Neuronal stem cell (in vitro differentiated cells): ENCODE measurements around the gene SPINDOC.

Experiments
- DNase-seq: peaks from one replicate; pipeline ENCODE4 v3.0.0-alpha.2; 2013; ENCODE audit warnings: low spot score
- H2AFZ ChIP-seq: one replicate; pipeline ENCODE4 v1.6.1; 2013; ENCODE audit warnings: mild to moderate bottlenecking, low read length, inconsistent platforms
- H2AK5ac ChIP-seq: 2 replicates; pipeline ENCODE4 v1.6.1; 2013; ENCODE audit warnings: low read depth, mild to moderate bottlenecking, inconsistent platforms, low read length, moderate library complexity, mixed read lengths
- H2BK120ac ChIP-seq: 2 replicates; pipeline ENCODE4 v1.6.1; 2013; ENCODE audit warnings: low read depth, mild to moderate bottlenecking, inconsistent platforms, low read length, moderate library complexity, mixed read lengths
- H2BK12ac ChIP-seq: one replicate; pipeline ENCODE4 v1.6.1; 2013; ENCODE audit warnings: low read length, inconsistent platforms
- H2BK15ac ChIP-seq: 2 replicates; pipeline ENCODE4 v1.6.1; 2013; ENCODE audit warnings: mild to moderate bottlenecking, low read length, inconsistent platforms, mixed read lengths
- H2BK5ac ChIP-seq: one replicate; pipeline ENCODE4 v1.6.1; 2013; ENCODE audit warnings: inconsistent platforms, mild to moderate bottlenecking, low read length, moderate library complexity
- H3K14ac ChIP-seq: one replicate; pipeline ENCODE4 v1.6.1; 2013; ENCODE audit warnings: low read length, inconsistent platforms
- H3K18ac ChIP-seq: 2 replicates; pipeline ENCODE4 v1.6.1; 2013; ENCODE audit warnings: low read length, inconsistent platforms
- H3K23ac ChIP-seq: 2 replicates; pipeline ENCODE4 v1.6.1; 2013; ENCODE audit warnings: low read depth, mild to moderate bottlenecking, mixed read lengths, low read length, inconsistent platforms; ENCODE audit not compliant: poor library complexity
- H3K27ac ChIP-seq: replicated peaks from 3 replicates; pipeline ENCODE4 v1.5.1; 2013; ENCODE audit warnings: low read length, inconsistent platforms
- H3K27me3 ChIP-seq, 3 experiments: 2 replicates each; pipeline ENCODE4 v1.6.1; 2013; ENCODE audit warnings: low read length in 3 of 3, mild to moderate bottlenecking in 2 of 3, inconsistent platforms in 1 of 3, low read depth in 1 of 3, mixed read lengths in 1 of 3, moderate library complexity in 1 of 3; ENCODE audit not compliant: control insufficient read depth in 3 of 3, insufficient read depth in 3 of 3
- H3K36me3 ChIP-seq, 2 donors: replicated peaks in 1 of 2; 2 replicates each; pipeline ENCODE4 v1.6.1; 2013; ENCODE audit warnings: low read length in 2 of 2; ENCODE audit not compliant: control insufficient read depth in 2 of 2, insufficient read depth in 2 of 2
- H3K4ac ChIP-seq: 2 replicates; pipeline ENCODE4 v1.6.1; 2013; ENCODE audit warnings: inconsistent platforms, mild to moderate bottlenecking, low read length, moderate library complexity
- H3K4me1 ChIP-seq, 2 donors: 1 replicate in 1 of 2; 2 replicates in 1 of 2; pipeline ENCODE4 v1.6.1; 2013; ENCODE audit warnings: low read length in 2 of 2, low read depth in 1 of 2; ENCODE audit not compliant: control insufficient read depth in 2 of 2, insufficient read depth in 1 of 2
- H3K4me2 ChIP-seq: one replicate; pipeline ENCODE4 v1.6.1; 2013; ENCODE audit warnings: mild to moderate bottlenecking, low read length, inconsistent platforms; ENCODE audit not compliant: insufficient read depth, poor library complexity, severe bottlenecking
- H3K4me3 ChIP-seq, 2 donors: 2 replicates each; pipeline ENCODE4 v1.5.1; 2013; ENCODE audit warnings: low read length in 2 of 2, mild to moderate bottlenecking in 2 of 2, inconsistent platforms in 1 of 2, moderate library complexity in 1 of 2
- H3K79me1 ChIP-seq: one replicate; pipeline ENCODE4 v1.6.1; 2013; ENCODE audit warnings: low read depth, mild to moderate bottlenecking, inconsistent platforms, low read length, moderate library complexity
- H3K9ac ChIP-seq: one replicate; pipeline ENCODE4 v1.6.1; 2013; ENCODE audit warnings: mild to moderate bottlenecking, low read depth, low read length, inconsistent platforms; ENCODE audit not compliant: poor library complexity
- H3K9me3 ChIP-seq, 2 donors: replicated peaks in 1 of 2; 2 replicates each; pipeline versions ENCODE3 to v1.6.1; 2013; ENCODE audit warnings: low read length in 2 of 2, mild to moderate bottlenecking in 2 of 2, inconsistent platforms in 1 of 2, low read depth in 1 of 2, mixed read lengths in 1 of 2, moderate library complexity in 1 of 2; ENCODE audit not compliant: control insufficient read depth in 2 of 2, insufficient read depth in 1 of 2
- H4K8ac ChIP-seq: one replicate; pipeline ENCODE4 v1.6.1; 2013; ENCODE audit warnings: low read depth, mild to moderate bottlenecking, inconsistent platforms, low read length, moderate library complexity
- H4K91ac ChIP-seq: one replicate; pipeline ENCODE4 v1.6.1; 2013; ENCODE audit warnings: low read length, low read depth, mild to moderate bottlenecking, inconsistent platforms; ENCODE audit not compliant: poor library complexity
- WGBS, 2 donors: extraction: QIAGEN DNeasy Blood & Tissue Kit; methylation state at CpG; one replicate each; pipeline ENCODE4 v1.1.7; 2013; ENCODE audit warnings: missing lambda C conversion rate in 2 of 2, mixed read lengths in 1 of 2; ENCODE audit not compliant: insufficient read length in 2 of 2, insufficient replicate concordance in 1 of 2; ENCODE audit errors: extremely low coverage in 2 of 2; 5-methylcytosine and 5-hydroxymethylcytosine counted together

SPINDOC gene

GRCh38 chr11:63853476-63853875 lies 40.2 kb downstream of the SPINDOC start:
- H3K4me1 ChIP-seq = peaks cover 0 to 7% of the 10 kb centered on the region in 2 donors
- H3K36me3 ChIP-seq = peaks cover 2 to 9% of the 10 kb centered on the region in 2 donors
- H2AK5ac ChIP-seq = no peak overlapping the region
- H3K27me3 ChIP-seq = no peaks in the 10 kb centered on the region
- WGBS, 2 donors = no CpG with 5 or more reads among the region's 3 CpGs
- no peak overlapping the region for H3K14ac ChIP-seq
- no peak for DNase-seq
- no peak overlapping the region for H3K4ac ChIP-seq
- peaks cover 0 to 3% of the 10 kb centered on the region in 2 donors for H3K9me3 ChIP-seq
- H4K8ac ChIP-seq = no peak overlapping the region
- H2AFZ ChIP-seq = no peak overlapping the region
- no peak overlapping the region for H3K4me3 ChIP-seq
- H3K23ac ChIP-seq = no peak overlapping the region
- no peak overlapping the region for H3K18ac ChIP-seq
- no peak overlapping the region for H4K91ac ChIP-seq
- H2BK5ac ChIP-seq = no peak overlapping the region
- H2BK15ac ChIP-seq = no peak overlapping the region
- H3K27ac ChIP-seq = no peak overlapping the region
- H3K4me2 ChIP-seq = no peak overlapping the region
- H2BK120ac ChIP-seq = no peak overlapping the region
- no peak overlapping the region for H2BK12ac ChIP-seq
- H3K79me1 ChIP-seq = no peaks in the 10 kb centered on the region
- no peak overlapping the region for H3K9ac ChIP-seq

DNA sequence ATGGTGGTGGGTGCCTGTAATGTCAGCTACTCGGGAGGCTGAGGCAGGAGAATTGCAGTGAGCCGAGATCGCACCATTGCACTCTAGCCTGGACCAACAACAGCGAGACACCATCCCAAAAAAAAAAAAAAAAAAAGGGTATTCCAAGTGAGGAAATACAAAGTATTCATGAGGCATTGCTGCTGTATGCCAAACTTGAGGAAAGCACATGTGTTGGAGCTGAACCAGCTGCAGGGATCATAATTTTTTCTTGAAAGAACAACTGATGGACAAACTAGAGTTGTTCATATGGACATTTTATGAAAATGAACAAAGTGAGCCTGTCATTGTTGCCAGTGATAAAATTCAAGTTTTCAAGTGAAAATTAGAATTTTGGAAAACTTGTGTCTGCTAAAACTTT lies 41.4 kb downstream of the SPINDOC start:
- H4K8ac ChIP-seq = no peak overlapping the region
- H2BK5ac ChIP-seq = no peak overlapping the region
- H3K14ac ChIP-seq = no peak overlapping the region
- H3K27me3 ChIP-seq = no peaks in the 10 kb centered on the region
- no peak overlapping the region for H2AFZ ChIP-seq
- no peaks in the 10 kb centered on the region for H3K79me1 ChIP-seq
- H2BK12ac ChIP-seq = no peak overlapping the region
- H3K4me3 ChIP-seq = no peak overlapping the region
- no peak overlapping the region for H3K27ac ChIP-seq
- H3K36me3 ChIP-seq = peaks cover 0 to 2% of the 10 kb centered on the region in 2 donors
- no peak for DNase-seq
- H4K91ac ChIP-seq = no peak overlapping the region
- H2BK15ac ChIP-seq = no peak overlapping the region
- H3K4ac ChIP-seq = no peak overlapping the region
- H3K4me2 ChIP-seq = no peak overlapping the region
- no peak overlapping the region for H3K23ac ChIP-seq
- H3K18ac ChIP-seq = no peak overlapping the region
- WGBS, 2 donors = no CpG with 5 or more reads among the region's 4 CpGs
- no peak overlapping the region for H2BK120ac ChIP-seq
- H2AK5ac ChIP-seq = no peak overlapping the region
- H3K9ac ChIP-seq = no peak overlapping the region
- H3K4me1 ChIP-seq = peaks cover 0 to 7% of the 10 kb centered on the region in 2 donors
- H3K9me3 ChIP-seq = peaks cover 0 to 3% of the 10 kb centered on the region in 2 donors

- H3K18ac ChIP-seq = no peak overlapping the region
- H2BK120ac ChIP-seq = no peak overlapping the region
- H2BK5ac ChIP-seq = no peak overlapping the region
- WGBS, 2 donors = no CpG with 5 or more reads among the region's 2 CpGs
- no peak for DNase-seq
- H3K4me3 ChIP-seq = no peak overlapping the region
- H3K4me1 ChIP-seq = peaks cover 0 to 7% of the 10 kb centered on the region in 2 donors
- H2BK15ac ChIP-seq = no peak overlapping the region
- H3K14ac ChIP-seq = no peak overlapping the region
- no peak overlapping the region for H4K8ac ChIP-seq
- H2AFZ ChIP-seq = no peak overlapping the region
- no peak overlapping the region for H3K27ac ChIP-seq
- no peak overlapping the region for H3K9ac ChIP-seq
- no peak overlapping the region for H3K23ac ChIP-seq
- H3K79me1 ChIP-seq = no peaks in the 10 kb centered on the region
- no peak overlapping the region for H2BK12ac ChIP-seq
- no peaks in the 10 kb centered on the region for H3K27me3 ChIP-seq
- H4K91ac ChIP-seq = no peak overlapping the region
- H2AK5ac ChIP-seq = no peak overlapping the region
- no peak overlapping the region for H3K4me2 ChIP-seq
- no peak overlapping the region for H3K4ac ChIP-seq
- peaks cover 0 to 3% of the 10 kb centered on the region in 2 donors for H3K9me3 ChIP-seq
- H3K36me3 ChIP-seq = peaks cover 0 to 2% of the 10 kb centered on the region in 2 donors
These were observed 42.7 kb downstream of the SPINDOC start for GRCh38 chr11:63855975-63856374.

DNA sequence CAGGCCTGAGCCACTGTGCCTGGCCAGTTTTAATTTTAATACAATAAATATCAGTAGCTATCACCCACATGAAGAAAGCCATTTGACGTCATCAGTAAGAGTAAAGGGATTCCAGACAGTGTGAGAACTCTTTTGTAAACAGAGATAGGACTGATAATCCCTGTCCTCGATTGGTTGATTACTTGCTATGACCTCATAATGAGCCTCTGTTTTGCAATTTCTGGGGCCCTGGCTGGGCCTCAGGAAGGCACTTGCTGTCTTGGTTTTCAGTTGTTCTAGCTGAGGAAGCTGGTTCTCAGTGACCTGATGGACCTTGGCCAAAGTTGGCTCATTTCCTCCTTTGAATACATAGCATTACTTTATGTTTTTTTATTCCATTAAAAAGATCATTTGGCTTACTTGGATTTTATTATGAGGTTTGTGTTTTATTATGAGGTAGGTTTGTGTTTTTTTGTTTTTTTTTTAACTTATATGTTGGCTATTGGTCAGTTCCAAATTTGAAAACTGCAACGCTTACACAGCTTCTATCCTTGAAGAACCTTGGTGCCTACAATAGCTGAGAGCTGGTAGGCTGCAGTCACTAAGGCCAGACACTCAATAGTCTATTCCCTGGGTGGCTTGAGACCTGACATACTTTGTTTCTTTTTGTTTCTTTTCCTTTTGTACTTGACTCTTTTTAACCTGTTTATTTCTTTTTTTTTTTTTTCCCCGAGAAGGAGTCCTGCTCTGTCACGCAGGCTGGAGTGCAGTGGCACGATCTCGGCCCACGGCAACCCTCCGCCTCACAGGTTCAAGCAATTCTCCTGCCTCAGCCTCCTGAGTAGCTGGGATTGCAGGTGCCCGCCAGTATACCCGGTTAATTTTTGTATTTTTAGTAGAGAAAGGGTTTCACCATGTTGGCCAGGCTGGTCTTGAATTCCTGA lies 45.6 kb downstream of the SPINDOC start:
- no peak overlapping the region for H3K4me3 ChIP-seq
- H2BK120ac ChIP-seq = no peak overlapping the region
- no peak overlapping the region for H2BK12ac ChIP-seq
- no peak overlapping the region for H4K8ac ChIP-seq
- no peak overlapping the region for H2BK15ac ChIP-seq
- H2BK5ac ChIP-seq = no peak overlapping the region
- H3K18ac ChIP-seq = no peak overlapping the region
- H3K9me3 ChIP-seq = peaks cover 0 to 3% of the 10 kb centered on the region in 2 donors
- H3K27ac ChIP-seq = no peak overlapping the region
- peaks cover 6% of the 10 kb centered on the region for H3K79me1 ChIP-seq
- H3K27me3 ChIP-seq = no peaks in the 10 kb centered on the region
- no peak overlapping the region for H3K23ac ChIP-seq
- H3K4me1 ChIP-seq = peaks cover 3 to 4% of the 10 kb centered on the region in 2 donors
- H3K4ac ChIP-seq = no peak overlapping the region
- no peak overlapping the region for H2AFZ ChIP-seq
- no peak overlapping the region for H3K4me2 ChIP-seq
- H3K36me3 ChIP-seq = peaks cover 1 to 10% of the 10 kb centered on the region in 2 donors
- no peak overlapping the region for H3K9ac ChIP-seq
- DNase-seq = no peak
- H2AK5ac ChIP-seq = no peak overlapping the region
- no CpG with 5 or more reads among the region's 11 CpGs for WGBS, 2 donors
- H3K14ac ChIP-seq = no peak overlapping the region
- H4K91ac ChIP-seq = no peak overlapping the region
